Activated CD8-positive, alpha-beta memory T cell treated with anti-CD3 and anti-CD28 coated beads, Interleukin-2, amount 50 U/mL, for 48 hours (primary cell): ENCODE data around the gene TAS2R1.

Experiments
- DNase-seq: peaks from one replicate; pipeline ENCODE4 v3.0.0-alpha.2; 2020

TAS2R1 gene

GRCh38 chr5:9630251-9630650 lies at the start of gene TAS2R1:
TAS2R1 (minus strand) TSS chr5:9630351; CDS start chr5:9630032, 319 bp downstream.
- no peak for DNase-seq

GRCh38 chr5:9670371-9670770 lies 40.2 kb upstream of the TAS2R1 start:
- DNase-seq = no peak

- no peak for DNase-seq
Measured at GRCh38 chr5:9667906-9668305, 37.8 kb upstream of the TAS2R1 start.

GRCh38 chr5:9663891-9664290 lies 33.7 kb upstream of the TAS2R1 start:
- DNase-seq = no peak

- no peak for DNase-seq
Measured at GRCh38 chr5:9661316-9662015, 31.3 kb upstream of the TAS2R1 start.

GRCh38 chr5:9658706-9659105 lies 28.6 kb upstream of the TAS2R1 start:
- no peak for DNase-seq

GRCh38 chr5:9657819-9658218 lies 27.7 kb upstream of the TAS2R1 start:
- DNase-seq = no peak

GRCh38 chr5:9655641-9656040 lies 25.5 kb upstream of the TAS2R1 start:
- no peak for DNase-seq

GRCh38 chr5:9654886-9655285 lies 24.7 kb upstream of the TAS2R1 start:
- DNase-seq = no peak

- DNase-seq = no peak
Measured at GRCh38 chr5:9653811-9654210, 23.7 kb upstream of the TAS2R1 start.

- no peak for DNase-seq
Measured at GRCh38 chr5:9653061-9653460, 22.9 kb upstream of the TAS2R1 start.

GRCh38 chr5:9652295-9652694 lies 22.1 kb upstream of the TAS2R1 start:
- no peak for DNase-seq

- no peak for DNase-seq
Measured at GRCh38 chr5:9646843-9647242, 16.7 kb upstream of the TAS2R1 start.

- DNase-seq = no peak
Measured at GRCh38 chr5:9644630-9645029, 14.5 kb upstream of the TAS2R1 start.

- no peak for DNase-seq
Measured at GRCh38 chr5:9642621-9643020, 12.5 kb upstream of the TAS2R1 start.

- DNase-seq = no peak
Measured at GRCh38 chr5:9641806-9642355, 11.7 kb upstream of the TAS2R1 start.

GRCh38 chr5:9632495-9632894 lies 2.3 kb upstream of the TAS2R1 start:
- DNase-seq = no peak

GRCh38 chr5:9627541-9627940 lies 2.6 kb downstream of the TAS2R1 start:
- DNase-seq = no peak

- no peak for DNase-seq
Measured at GRCh38 chr5:9626955-9627354, 3.2 kb downstream of the TAS2R1 start.

- no peak for DNase-seq
Measured at GRCh38 chr5:9625731-9626130, 4.4 kb downstream of the TAS2R1 start.

GRCh38 chr5:9625286-9625685 lies 4.9 kb downstream of the TAS2R1 start:
- no peak for DNase-seq

- no peak for DNase-seq
Measured at GRCh38 chr5:9624196-9624947, 5.8 kb downstream of the TAS2R1 start.

GRCh38 chr5:9623661-9624060 lies 6.5 kb downstream of the TAS2R1 start:
- DNase-seq = no peak

GRCh38 chr5:9622971-9623421 lies 7.2 kb downstream of the TAS2R1 start:
- DNase-seq = no peak
